A673 (cell line): ENCODE results near the gene HBZ.

Source experiments
- EZH2 ChIP-seq: fragments of 200-600 bp; sonication (generic); IDR thresholded peaks from 2 replicates; pipeline ENCODE4 v1.6.1; 2017; ENCODE audit warnings: borderline replicate concordance, low read depth, mild to moderate bottlenecking, mixed read lengths, antibody characterized with exemption, low read length; ENCODE audit not compliant: poor library complexity, severe bottlenecking
- TF ChIP-seq, protein P1 (sequence below): fragments of 300-800, 200-600 bp; sonication (generic); conservative IDR thresholded peaks from 2 replicates; pipeline ENCODE4 v1.5.1; 2017; ENCODE audit warnings: low read depth, mild to moderate bottlenecking, antibody characterized with exemption, low read length, moderate library complexity, mixed read lengths

DNA sequence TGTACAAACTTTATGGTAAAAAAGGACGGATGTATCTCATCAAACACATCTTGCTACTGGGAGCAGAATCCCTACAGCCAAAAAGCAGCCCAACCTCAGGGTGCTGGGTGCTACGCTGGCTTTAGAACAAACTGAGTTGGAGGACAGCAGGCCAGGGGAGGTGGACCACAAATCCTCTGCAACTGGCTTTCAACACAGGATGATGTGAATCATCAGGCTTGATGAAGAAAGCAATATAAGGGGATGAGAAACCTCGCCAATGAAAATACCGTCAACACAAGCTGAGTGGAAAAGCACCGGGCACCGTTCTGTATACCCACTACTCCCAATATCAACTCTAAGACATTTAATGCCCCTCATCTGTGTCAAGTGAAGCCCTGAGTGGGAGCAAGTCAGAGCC lies 42.1 kb downstream of the HBZ start:
- TF ChIP-seq, protein P1, sequence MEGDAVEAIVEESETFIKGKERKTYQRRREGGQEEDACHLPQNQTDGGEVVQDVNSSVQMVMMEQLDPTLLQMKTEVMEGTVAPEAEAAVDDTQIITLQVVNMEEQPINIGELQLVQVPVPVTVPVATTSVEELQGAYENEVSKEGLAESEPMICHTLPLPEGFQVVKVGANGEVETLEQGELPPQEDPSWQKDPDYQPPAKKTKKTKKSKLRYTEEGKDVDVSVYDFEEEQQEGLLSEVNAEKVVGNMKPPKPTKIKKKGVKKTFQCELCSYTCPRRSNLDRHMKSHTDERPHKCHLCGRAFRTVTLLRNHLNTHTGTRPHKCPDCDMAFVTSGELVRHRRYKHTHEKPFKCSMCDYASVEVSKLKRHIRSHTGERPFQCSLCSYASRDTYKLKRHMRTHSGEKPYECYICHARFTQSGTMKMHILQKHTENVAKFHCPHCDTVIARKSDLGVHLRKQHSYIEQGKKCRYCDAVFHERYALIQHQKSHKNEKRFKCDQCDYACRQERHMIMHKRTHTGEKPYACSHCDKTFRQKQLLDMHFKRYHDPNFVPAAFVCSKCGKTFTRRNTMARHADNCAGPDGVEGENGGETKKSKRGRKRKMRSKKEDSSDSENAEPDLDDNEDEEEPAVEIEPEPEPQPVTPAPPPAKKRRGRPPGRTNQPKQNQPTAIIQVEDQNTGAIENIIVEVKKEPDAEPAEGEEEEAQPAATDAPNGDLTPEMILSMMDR: no peak
- TF ChIP-seq EZH2: no peak
